Keratinocyte (primary cell): Measurements from ENCODE around the gene CCL27. TPM values are rescaled to one million over a fixed set of nuclear protein-coding genes. Genes with fewer than 3 reads are reported as not detected.

ENCODE experiments used
- DNase-seq: peaks from one replicate; pipeline ENCODE4 v3.0.0-alpha.2; 2011; ENCODE audit warnings: low read depth, missing footprints, low spot score
- FAIRE-seq: peaks from 2 replicates; lab custom pipeline; 2011; peaks lifted over from hg19 to GRCh38; lab: Jason Lieb, UNC
- H2AFZ ChIP-seq: 2 replicates; pipeline ENCODE4 v1.6.0; 2012; ENCODE audit warnings: low read length, control low read depth, inconsistent platforms; ENCODE audit not compliant: control insufficient read depth
- H3K27ac ChIP-seq: 2 replicates; pipeline ENCODE4 v1.5.1; 2011; ENCODE audit warnings: low read length; ENCODE audit not compliant: control insufficient read depth, insufficient read depth
- H3K27me3 ChIP-seq: 3 replicates; pipeline ENCODE4 v1.6.0; 2011; ENCODE audit warnings: low read length; ENCODE audit not compliant: control insufficient read depth, insufficient read depth; ENCODE audit errors: extremely low read depth
- H3K36me3 ChIP-seq, 2 experiments: 2 replicates in 1 of 2; 3 replicates in 1 of 2; pipeline ENCODE4 v1.5.1; 2011; ENCODE audit warnings: low read length in 2 of 2, mild to moderate bottlenecking in 1 of 2; ENCODE audit not compliant: control insufficient read depth in 2 of 2, insufficient read depth in 2 of 2; ENCODE audit errors: extremely low read depth in 1 of 2
- H3K4me1 ChIP-seq: 3 replicates; pipeline ENCODE4 v1.5.1; 2011; ENCODE audit warnings: low read length; ENCODE audit not compliant: control insufficient read depth, insufficient read depth; ENCODE audit errors: extremely low read depth
- H3K4me2 ChIP-seq: 3 replicates; pipeline ENCODE4 v1.6.0; 2011; ENCODE audit warnings: low read depth, low read length; ENCODE audit not compliant: control insufficient read depth, insufficient read depth; ENCODE audit errors: extremely low read depth
- H3K4me3 ChIP-seq, 3 experiments: fragments of 200-600 bp in 1 of 3; sonication (generic) in 1 of 3; 2 replicates in 2 of 3; 3 replicates in 1 of 3; pipeline ENCODE4 v1.5.1; 2011 to 2016; ENCODE audit warnings: low read length in 3 of 3, mild to moderate bottlenecking in 3 of 3, control low read depth in 2 of 3, inconsistent platforms in 1 of 3, low read depth in 1 of 3, mixed read lengths in 1 of 3, mixed run types in 1 of 3, moderate library complexity in 1 of 3; ENCODE audit not compliant: control insufficient read depth in 2 of 3, insufficient read depth in 2 of 3; ENCODE audit errors: extremely low read depth in 1 of 3
- H3K79me2 ChIP-seq: 2 replicates; pipeline ENCODE4 v1.6.0; 2012; ENCODE audit warnings: low read length; ENCODE audit not compliant: control insufficient read depth, insufficient read depth
- H3K9ac ChIP-seq: 3 replicates; pipeline ENCODE4 v1.6.0; 2011; ENCODE audit warnings: low read length; ENCODE audit not compliant: control insufficient read depth, insufficient read depth; ENCODE audit errors: extremely low read depth
- H3K9me1 ChIP-seq: 3 replicates; pipeline ENCODE4 v1.6.0; 2011; ENCODE audit warnings: low read length; ENCODE audit not compliant: control insufficient read depth, insufficient read depth; ENCODE audit errors: extremely low read depth
- H3K9me3 ChIP-seq: 2 replicates; pipeline ENCODE4 v1.5.1; 2012; ENCODE audit warnings: low read depth, low read length; ENCODE audit not compliant: control insufficient read depth
- H4K20me1 ChIP-seq: 3 replicates; pipeline ENCODE4 v1.6.0; 2011; ENCODE audit warnings: low read length; ENCODE audit not compliant: control insufficient read depth, insufficient read depth; ENCODE audit errors: extremely low read depth
- EZH2 ChIP-seq: IDR thresholded peaks from one replicate; pipeline ENCODE4 v1.6.1; 2012; ENCODE audit warnings: inconsistent platforms, mild to moderate bottlenecking, low read length, moderate library complexity
- dilution Hi-C: fragments of 300-500 bp; cut with MboI; formaldehyde crosslinking; loops from one replicate; pipeline ENCODE4 v1.7.0; 2020; ENCODE audit warnings: low sequenced_read_pairs; ENCODE audit not compliant: extremely low pct_ligation_motif_present
- polyA plus RNA-seq, 5 experiments: library from polyadenylated mRNA; depleted of rRNA in 3 of 5; stranded (reverse) in 3 of 5; stranded (forward) in 1 of 5; unstranded in 1 of 5; fragments of >200 nt; gene quantifications; 1 replicate in 1 of 5; 2 replicates in 3 of 5; 3 replicates in 1 of 5; pipeline versions ENCODE4 v1.2.1 to v1.2.3, GENCODE V29; 2011 to 2012; ENCODE audit warnings: missing spikeins in 2 of 5, low read depth in 1 of 5, low replicate concordance in 1 of 5
- TF ChIP-seq, protein P1 (sequence below), 3 experiments: IDR thresholded peaks in 1 of 3; conservative IDR thresholded peaks in 1 of 3; optimal IDR thresholded peaks in 1 of 3; 2 replicates in 2 of 3; 3 replicates in 1 of 3; pipeline versions ENCODE3 to v1.5.1; 2011; ENCODE audit warnings: low read length in 3 of 3, mild to moderate bottlenecking in 3 of 3, moderate library complexity in 2 of 3, control low read depth in 1 of 3, inconsistent platforms in 1 of 3; ENCODE audit not compliant: insufficient read depth in 2 of 3; ENCODE audit errors: extremely low read depth in 1 of 3

The CCL27 gene
- polyA plus RNA-seq, 1 donor (not counting 4 experiments of a cell fraction or from before 2014, with no cell fraction given): 0.46 TPM

GRCh38 chr9:34689116-34689470 is 26.6 kb upstream of the CCL27 start:
- H3K27me3 ChIP-seq: no peaks in the 10 kb centered on the region
- no peak overlapping the region for H3K27ac ChIP-seq
- no peaks in the 10 kb centered on the region for H3K79me2 ChIP-seq
- no peaks in the 10 kb centered on the region for H3K4me1 ChIP-seq
- no peak overlapping the region for H3K9ac ChIP-seq
- no peaks in the 10 kb centered on the region for H4K20me1 ChIP-seq
- H2AFZ ChIP-seq: no peak overlapping the region
- H3K9me3 ChIP-seq: no peaks in the 10 kb centered on the region
- H3K4me2 ChIP-seq: no peak overlapping the region
- FAIRE-seq: peak; percentile 13
- peaks cover 0 to 3% of the 10 kb centered on the region in 2 experiments for H3K36me3 ChIP-seq
- DNase-seq: no peak
- H3K4me3 ChIP-seq: no peak overlapping the region
- no peak for TF ChIP-seq EZH2
- TF ChIP-seq, protein P1, sequence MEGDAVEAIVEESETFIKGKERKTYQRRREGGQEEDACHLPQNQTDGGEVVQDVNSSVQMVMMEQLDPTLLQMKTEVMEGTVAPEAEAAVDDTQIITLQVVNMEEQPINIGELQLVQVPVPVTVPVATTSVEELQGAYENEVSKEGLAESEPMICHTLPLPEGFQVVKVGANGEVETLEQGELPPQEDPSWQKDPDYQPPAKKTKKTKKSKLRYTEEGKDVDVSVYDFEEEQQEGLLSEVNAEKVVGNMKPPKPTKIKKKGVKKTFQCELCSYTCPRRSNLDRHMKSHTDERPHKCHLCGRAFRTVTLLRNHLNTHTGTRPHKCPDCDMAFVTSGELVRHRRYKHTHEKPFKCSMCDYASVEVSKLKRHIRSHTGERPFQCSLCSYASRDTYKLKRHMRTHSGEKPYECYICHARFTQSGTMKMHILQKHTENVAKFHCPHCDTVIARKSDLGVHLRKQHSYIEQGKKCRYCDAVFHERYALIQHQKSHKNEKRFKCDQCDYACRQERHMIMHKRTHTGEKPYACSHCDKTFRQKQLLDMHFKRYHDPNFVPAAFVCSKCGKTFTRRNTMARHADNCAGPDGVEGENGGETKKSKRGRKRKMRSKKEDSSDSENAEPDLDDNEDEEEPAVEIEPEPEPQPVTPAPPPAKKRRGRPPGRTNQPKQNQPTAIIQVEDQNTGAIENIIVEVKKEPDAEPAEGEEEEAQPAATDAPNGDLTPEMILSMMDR (optimal IDR thresholded peaks at IDR 0.05 in 1 of 3, IDR thresholded peaks at IDR 0.05 in 1 of 3, conservative IDR thresholded peaks at IDR 0.05 in 1 of 3; ENCODE audit: extremely low read depth in 1 of 3, insufficient read depth in 2 of 3, low read length in 3 of 3): no peak
- dilution Hi-C loops: no loop called here
- no peaks in the 10 kb centered on the region for H3K9me1 ChIP-seq

DNA sequence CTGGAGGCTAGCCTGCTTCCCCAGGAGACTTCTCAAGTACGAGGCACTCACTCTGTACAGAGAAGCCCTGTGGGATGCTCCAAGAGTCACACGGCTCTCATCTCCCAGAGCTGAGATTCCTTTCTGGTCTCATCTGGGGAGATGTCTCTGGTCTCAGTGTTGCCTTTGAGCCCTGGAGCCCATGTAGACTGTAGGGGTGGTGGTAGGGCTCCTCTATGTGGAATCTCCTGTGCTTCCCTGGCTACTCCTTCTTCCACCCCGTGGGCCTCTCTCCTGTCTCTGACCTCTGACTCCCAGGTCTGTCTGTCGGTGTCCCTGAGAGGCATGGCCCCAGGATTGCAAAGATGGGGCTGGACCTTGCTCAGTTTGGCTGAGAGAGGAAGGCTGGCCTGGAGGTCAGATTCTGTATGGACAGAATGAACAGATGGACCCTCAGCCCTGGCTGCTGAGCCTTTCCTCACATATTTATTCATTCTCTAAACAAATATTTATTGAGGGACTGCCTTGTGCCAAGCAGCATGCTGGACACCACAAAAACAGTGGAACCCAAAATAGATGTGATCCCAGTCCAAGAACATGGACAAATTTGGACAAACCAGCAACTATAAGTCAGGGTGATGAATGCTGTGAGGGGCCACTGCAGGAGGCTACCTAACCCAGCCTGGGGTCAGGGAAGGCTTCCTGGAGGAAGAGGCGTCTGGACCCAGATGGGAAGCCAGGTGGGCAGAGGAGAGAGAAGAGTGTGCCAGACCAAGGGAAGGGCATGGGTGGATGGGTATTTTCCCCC is 26.1 kb upstream of the CCL27 start:
- H3K4me3 ChIP-seq: no peak overlapping the region
- no peaks in the 10 kb centered on the region for H4K20me1 ChIP-seq
- no peak overlapping the region for H3K9ac ChIP-seq
- DNase-seq (no peak), FAIRE-seq (no peak)
- H3K27ac ChIP-seq: no peak overlapping the region
- TF ChIP-seq, protein P1 (optimal IDR thresholded peaks at IDR 0.05 in 1 of 3, IDR thresholded peaks at IDR 0.05 in 1 of 3, conservative IDR thresholded peaks at IDR 0.05 in 1 of 3; ENCODE audit: extremely low read depth in 1 of 3, insufficient read depth in 2 of 3, low read length in 3 of 3): no peak
- TF ChIP-seq EZH2: no peak
- H3K4me2 ChIP-seq: no peak overlapping the region
- no peaks in the 10 kb centered on the region for H3K4me1 ChIP-seq
- H2AFZ ChIP-seq: no peak overlapping the region
- no peaks in the 10 kb centered on the region for H3K9me3 ChIP-seq
- dilution Hi-C loops: no loop called here
- no peaks in the 10 kb centered on the region for H3K9me1 ChIP-seq
- peaks cover 0 to 3% of the 10 kb centered on the region in 2 experiments for H3K36me3 ChIP-seq
- H3K79me2 ChIP-seq: no peaks in the 10 kb centered on the region
- no peaks in the 10 kb centered on the region for H3K27me3 ChIP-seq
